Natural killer cell (primary cell): ENCODE measurements around the gene CDK5. TPM values are rescaled to one million over a fixed set of nuclear protein-coding genes. Genes with fewer than 3 reads are reported as not detected.

Experiments used
- ATAC-seq, 3 donors: fragments of 150-1000 bp in 2 of 3; fragments of 200-7000 bp in 1 of 3; cut with Tn5 transposase; 1 replicate in 1 of 3; 2 replicates in 2 of 3; pipeline ENCODE4 v1.10.0; 2021; ENCODE audit warnings: mild to moderate bottlenecking in 2 of 3, moderate library complexity in 2 of 3
- DNase-seq, 2 donors: peaks; one replicate each; pipeline versions ENCODE4 v3.0.0 to v3.0.0-alpha.2; 2013 to 2021; ENCODE audit warnings: mixed read lengths in 1 of 2
- H3K27ac ChIP-seq: one replicate; pipeline ENCODE4 v1.5.1; 2013; ENCODE audit warnings: mild to moderate bottlenecking, low read length
- H3K27me3 ChIP-seq: one replicate; pipeline ENCODE4 v1.6.1; 2013; ENCODE audit warnings: low read length; ENCODE audit not compliant: control insufficient read depth, insufficient read depth
- H3K36me3 ChIP-seq: one replicate; pipeline ENCODE4 v1.6.1; 2013; ENCODE audit warnings: low read length; ENCODE audit not compliant: control insufficient read depth, insufficient read depth
- H3K4me1 ChIP-seq: one replicate; pipeline ENCODE4 v1.6.1; 2013; ENCODE audit warnings: low read length; ENCODE audit not compliant: control insufficient read depth, insufficient read depth
- H3K4me3 ChIP-seq: one replicate; pipeline ENCODE4 v1.5.1; 2013; ENCODE audit warnings: low read length
- H3K9me3 ChIP-seq: one replicate; pipeline ENCODE4 v1.6.1; 2013; ENCODE audit warnings: low read length; ENCODE audit not compliant: control insufficient read depth, insufficient read depth
- H3K27ac Mint-ChIP-seq, 2 donors: one replicate each; pipeline ENCODE4 v1.8.0; 2022; ENCODE audit warnings: mild to moderate bottlenecking in 2 of 2, mixed read lengths in 2 of 2, moderate library complexity in 1 of 2
- H3K27me3 Mint-ChIP-seq, 2 donors: one replicate each; pipeline ENCODE4 v1.8.0; 2022; ENCODE audit warnings: low read depth in 2 of 2, mixed read lengths in 2 of 2
- H3K36me3 Mint-ChIP-seq: one replicate; pipeline ENCODE4 v1.8.0; 2022; ENCODE audit warnings: mixed read lengths
- H3K4me1 Mint-ChIP-seq, 2 donors: one replicate each; pipeline ENCODE4 v1.8.0; 2022; ENCODE audit warnings: mixed read lengths in 2 of 2
- H3K4me3 Mint-ChIP-seq: one replicate; pipeline ENCODE4 v1.8.0; 2022; ENCODE audit warnings: mild to moderate bottlenecking, moderate library complexity, mixed read lengths
- H3K9me3 Mint-ChIP-seq, 2 donors: one replicate each; pipeline ENCODE4 v1.8.0; 2022; ENCODE audit warnings: mixed read lengths in 2 of 2
- CTCF ChIP-seq: fragments of 200-600 bp; IDR thresholded peaks from one replicate; pipeline ENCODE4 v1.8.0; 2022; ENCODE audit warnings: antibody characterized with exemption
- WGBS: methylation state at CpG from one replicate; pipeline ENCODE4 v1.1.7; 2013; ENCODE audit warnings: missing lambda C conversion rate; ENCODE audit not compliant: insufficient coverage; 5-methylcytosine and 5-hydroxymethylcytosine counted together
- intact Hi-C: fragments of 100-400 bp; cut with micrococcal nuclease; formaldehyde crosslinking; loops from one replicate; pipeline ENCODE4 v1.14.2; 2022
- total RNA-seq, 4 donors: library from RNA; stranded (reverse); fragments of 120-200 nt in 1 of 4; gene quantifications; one replicate each; pipeline versions ENCODE4 v1.2.3 to v1.2.4, GENCODE V29; 2013 to 2022

The CDK5 gene
- total RNA-seq, 3 donors from 2014 or later (not counting 1 experiment from before 2014, with no cell fraction given): 6.2 to 8.0 (median 6.6) TPM

DNA sequence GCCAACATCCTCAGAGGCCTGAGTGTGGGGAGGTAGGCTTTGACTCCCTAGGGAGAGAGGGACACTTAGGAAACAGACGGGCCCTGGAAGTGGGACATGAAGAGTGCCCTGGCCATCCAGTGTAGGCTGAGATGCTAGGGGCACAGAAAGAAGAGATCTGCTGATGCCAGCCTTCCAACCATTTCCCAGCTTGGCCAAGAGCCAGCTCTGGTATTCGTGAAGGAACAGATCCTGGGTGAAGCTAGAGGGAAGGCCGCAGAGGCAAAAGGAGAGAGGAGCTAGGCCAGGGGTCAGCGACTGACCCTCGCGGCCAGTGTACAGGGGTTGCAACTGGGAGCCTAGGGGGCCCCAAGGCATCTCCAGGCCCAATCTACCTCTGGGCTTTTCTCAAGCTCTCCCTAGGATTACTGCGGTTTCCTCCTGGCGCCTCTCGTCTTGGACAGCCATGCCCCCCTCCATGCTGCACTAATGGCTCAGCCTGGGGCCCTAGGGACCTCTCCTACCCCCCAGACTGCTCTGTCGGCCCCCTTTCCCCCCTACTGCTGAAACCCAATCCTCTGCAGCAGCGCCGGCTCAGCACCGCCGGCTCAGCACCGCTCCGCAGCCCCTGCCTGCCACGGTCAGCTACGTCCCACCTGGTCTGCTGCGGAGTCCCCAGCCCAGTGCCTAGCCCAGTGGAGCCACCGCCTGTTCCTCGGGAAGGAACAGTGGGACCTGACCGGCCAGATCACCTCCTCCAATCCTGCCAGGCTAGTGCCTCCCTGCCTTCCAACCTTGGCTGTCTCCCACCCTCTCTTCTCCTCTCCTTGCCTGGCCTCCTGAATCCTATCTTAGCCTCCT lies 9.5 kb downstream of the CDK5 start, which contains the start of gene ASIC3:
ASIC3 (plus strand) TSS at position 556 of the 840 bp plus-strand sequence. CDS start 355 bp downstream, outside the sequence.
- Histone ChIP-seq H3K36me3 (peaks cover 6% of the 10 kb centered on the region), H3K27me3 (no peaks in the 10 kb centered on the region), H3K4me1 (peaks cover 4% of the 10 kb centered on the region), H3K27ac (no peak within 1 kb of the TSS), H3K9me3 (no peaks in the 10 kb centered on the region), H3K4me3 (no peak within 1 kb of the TSS)
- no peak for ATAC-seq
- H3K4me3 Mint-ChIP-seq: no peak within 1 kb of the TSS
- H3K27ac Mint-ChIP-seq: no peak within 1 kb of the TSS
- intact Hi-C loops: no loop called here
- DNase-seq: no peak
- peaks cover 0 to 9% of the 10 kb centered on the region in 2 donors for H3K27me3 Mint-ChIP-seq
- 95% methylated on average over 22 of the region's 22 CpGs for WGBS
- TF ChIP-seq CTCF: no peak
- peaks cover 0 to 10% of the 10 kb centered on the region in 2 donors for H3K4me1 Mint-ChIP-seq
- H3K36me3 Mint-ChIP-seq: no peaks in the 10 kb centered on the region
- no peaks in the 10 kb centered on the region for H3K9me3 Mint-ChIP-seq

DNA sequence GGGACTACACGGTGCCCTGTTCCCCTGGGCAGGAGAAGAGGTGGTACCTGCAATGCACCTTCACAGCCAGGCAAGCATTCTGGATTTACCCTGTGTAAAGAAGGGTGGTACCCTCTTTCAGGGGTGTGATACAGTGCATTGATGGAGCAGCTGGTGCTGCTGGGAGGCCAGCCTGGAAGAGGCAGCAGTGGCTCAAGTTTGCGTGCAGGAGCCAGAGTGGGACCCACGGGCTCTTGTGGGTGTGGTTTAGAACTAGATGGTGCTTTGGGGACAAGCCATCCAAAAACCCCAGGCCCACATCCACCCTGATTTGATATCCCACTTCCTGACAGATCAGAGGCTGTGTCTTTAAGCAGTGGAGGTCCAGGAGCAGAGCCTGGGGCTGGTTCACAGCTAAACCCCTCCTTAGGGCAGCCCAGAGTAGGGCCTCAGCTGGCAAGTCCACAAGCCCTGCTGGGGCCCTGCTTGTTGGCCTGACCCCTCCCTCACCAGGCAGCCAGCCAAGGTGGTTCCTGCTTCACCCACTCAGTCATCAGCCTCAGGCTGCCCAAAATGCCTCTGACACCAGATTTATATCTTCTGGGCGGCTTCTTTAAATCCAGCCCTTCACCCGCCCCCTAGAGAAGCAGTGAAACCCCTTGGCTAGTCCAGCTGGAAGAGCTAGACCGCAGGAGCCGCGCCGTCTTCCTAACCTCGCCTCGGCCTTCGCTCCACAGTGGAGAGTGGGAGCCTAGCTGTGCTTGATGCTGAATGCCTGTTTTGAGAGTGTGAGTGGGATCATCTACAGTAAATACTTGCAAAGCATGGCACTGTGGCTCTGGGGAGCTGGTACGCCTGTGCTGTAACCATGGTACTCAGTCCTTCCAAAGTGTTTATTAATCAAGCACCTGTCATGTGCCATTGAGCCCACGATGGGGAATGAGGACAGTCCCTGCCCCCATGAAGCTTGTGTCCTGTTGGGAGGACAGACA lies 10.8 kb downstream of the CDK5 start:
- WGBS: 64% methylated on average over 13 of the region's 14 CpGs
- H3K36me3 Mint-ChIP-seq: no peaks in the 10 kb centered on the region
- H3K27ac Mint-ChIP-seq: no peak overlapping the region

DNA sequence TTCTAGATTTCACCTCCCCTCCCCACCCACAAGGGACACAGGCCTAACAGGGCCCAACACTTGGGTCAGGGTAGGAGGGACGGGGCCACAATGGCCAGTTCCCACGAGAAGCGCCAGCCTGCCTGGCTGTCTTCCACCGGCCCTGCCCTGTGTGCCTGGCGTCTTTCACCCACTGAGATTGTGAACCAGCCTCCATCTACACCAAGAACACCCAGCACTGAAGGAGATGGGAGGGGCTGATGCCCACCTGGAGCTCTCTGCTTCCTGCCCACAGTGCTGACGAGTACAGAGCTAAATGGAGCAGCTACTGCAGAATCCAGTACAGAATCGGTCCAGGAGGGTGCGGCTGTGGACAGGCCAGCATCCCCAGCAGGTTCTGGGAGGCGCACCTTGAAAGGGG lies 11.7 kb downstream of the CDK5 start:
- no peaks in the 10 kb centered on the region for H3K4me1 ChIP-seq
- H3K4me1 Mint-ChIP-seq: peaks cover 0 to 5% of the 10 kb centered on the region in 2 donors
- intact Hi-C loops: no loop called here
- TF ChIP-seq CTCF: no peak
- 92% methylated on average over 7 of the region's 9 CpGs for WGBS
- no peaks in the 10 kb centered on the region for H3K27me3 ChIP-seq
- no peak overlapping the region for H3K4me3 ChIP-seq
- H3K9me3 Mint-ChIP-seq: no peaks in the 10 kb centered on the region
- DNase-seq (no peak), ATAC-seq (no peak)
- peaks cover 6% of the 10 kb centered on the region for H3K36me3 ChIP-seq
- H3K36me3 Mint-ChIP-seq: no peaks in the 10 kb centered on the region
- H3K27ac Mint-ChIP-seq: no peak overlapping the region
- H3K4me3 Mint-ChIP-seq: no peak overlapping the region
- peaks cover 0 to 3% of the 10 kb centered on the region in 2 donors for H3K27me3 Mint-ChIP-seq
- H3K9me3 ChIP-seq: no peaks in the 10 kb centered on the region
- H3K27ac ChIP-seq: no peak overlapping the region

More for the DNA sequence above, 10.8 kb downstream of the CDK5 start:
- H3K4me1 Mint-ChIP-seq: peaks cover 0 to 5% of the 10 kb centered on the region in 2 donors
- Histone ChIP-seq H3K4me3 (no peak overlapping the region), H3K9me3 (no peaks in the 10 kb centered on the region), H3K27me3 (no peaks in the 10 kb centered on the region), H3K36me3 (peaks cover 6% of the 10 kb centered on the region), H3K27ac (no peak overlapping the region), H3K4me1 (peaks cover 4% of the 10 kb centered on the region)
- DNase-seq (no peak), ATAC-seq (no peak)
- H3K9me3 Mint-ChIP-seq: no peaks in the 10 kb centered on the region
- no peak for TF ChIP-seq CTCF
- no peak overlapping the region for H3K4me3 Mint-ChIP-seq
- H3K27me3 Mint-ChIP-seq: peaks cover 0 to 5% of the 10 kb centered on the region in 2 donors
- intact Hi-C loops: no loop called here
